ENCODE measurements around the gene FANCG.

The FANCG gene

DNA sequence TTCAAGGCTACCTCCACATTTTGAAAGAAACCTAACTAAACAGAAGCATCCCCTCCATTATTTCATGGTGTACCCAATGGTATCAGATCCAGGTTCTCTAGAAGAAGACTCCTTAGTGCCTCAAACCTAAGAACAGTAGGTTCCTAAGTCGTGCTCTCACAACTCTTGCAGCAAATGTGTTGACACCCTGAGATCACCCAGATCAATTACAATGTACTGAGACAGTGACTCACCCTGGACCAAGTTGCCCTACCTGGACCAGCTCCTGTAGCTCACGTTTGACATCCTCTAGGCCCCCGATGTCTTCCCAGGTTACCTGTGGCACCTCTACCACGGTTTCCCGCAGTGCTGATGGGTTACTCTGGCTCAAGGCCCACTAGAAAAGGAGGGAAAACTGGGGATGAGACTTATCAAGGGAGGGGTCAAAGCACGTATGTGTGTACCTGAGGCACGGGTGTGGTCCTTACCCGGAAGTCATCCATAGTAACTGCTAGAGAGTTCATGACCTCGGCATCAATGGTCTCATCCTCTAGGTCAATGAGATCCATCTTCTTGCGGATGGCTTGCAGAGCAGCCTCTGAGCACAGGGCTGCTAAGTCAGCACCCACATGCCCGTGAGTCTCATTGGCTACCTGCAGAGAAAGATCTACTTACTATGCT lies 19.1 kb downstream of the FANCG start:
- TF ChIP-seq ZBTB7A (IDR thresholded peaks at IDR 0.05; ENCODE audit: low read depth) (no peak), TCF12 (IDR thresholded peaks at IDR 0.05; ENCODE audit: low read depth) (no peak)

DNA sequence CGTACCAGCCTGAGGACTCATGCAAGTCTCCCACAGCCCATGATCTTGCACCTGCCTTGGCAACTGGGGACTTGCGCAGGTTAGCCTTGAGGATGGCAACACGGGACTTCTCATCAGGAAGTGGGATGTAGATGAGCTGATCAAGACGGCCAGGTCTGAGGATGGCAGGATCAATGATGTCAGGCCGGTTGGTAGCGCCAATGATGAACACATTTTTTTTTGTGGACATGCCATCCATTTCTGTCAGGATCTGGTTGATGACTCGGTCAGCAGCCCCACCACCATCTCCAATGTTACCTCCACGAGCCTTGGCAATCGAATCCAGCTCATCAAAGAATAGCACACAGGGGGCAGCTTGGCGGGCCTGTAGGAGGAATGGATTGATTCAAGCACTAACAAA lies 20.3 kb downstream of the FANCG start:
- TF ChIP-seq RAD21 (IDR thresholded peaks at IDR 0.05; ENCODE audit: low read depth), result no peak
- TF ChIP-seq TAF1 (IDR thresholded peaks at IDR 0.05; ENCODE audit: low read depth), result no peak
- TF ChIP-seq TCF12 (IDR thresholded peaks at IDR 0.05; ENCODE audit: low read depth), result no peak
- no peak for TF ChIP-seq TEAD4 (IDR thresholded peaks at IDR 0.05)
- no peak for TF ChIP-seq ZBTB7A (IDR thresholded peaks at IDR 0.05; ENCODE audit: low read depth)
- no peak for TF ChIP-seq USF1 (IDR thresholded peaks at IDR 0.05)
- TF ChIP-seq NFIC (IDR thresholded peaks at IDR 0.05), result no peak
- TF ChIP-seq REST (IDR thresholded peaks at IDR 0.05; ENCODE audit: low read depth), result no peak
- no peak for TF ChIP-seq EGR1 (IDR thresholded peaks at IDR 0.05)
- TF ChIP-seq FOXM1 (IDR thresholded peaks at IDR 0.05; ENCODE audit: borderline replicate concordance, low read depth), result no peak
- TF ChIP-seq, protein P1, sequence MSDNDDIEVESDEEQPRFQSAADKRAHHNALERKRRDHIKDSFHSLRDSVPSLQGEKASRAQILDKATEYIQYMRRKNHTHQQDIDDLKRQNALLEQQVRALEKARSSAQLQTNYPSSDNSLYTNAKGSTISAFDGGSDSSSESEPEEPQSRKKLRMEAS (IDR thresholded peaks at IDR 0.05), result no peak
- TF ChIP-seq EP300 (IDR thresholded peaks at IDR 0.05; ENCODE audit: borderline replicate concordance), result no peak

- TF ChIP-seq NFIC (IDR thresholded peaks at IDR 0.05) (no peak), EGR1 (IDR thresholded peaks at IDR 0.05) (no peak), RAD21 (IDR thresholded peaks at IDR 0.05; ENCODE audit: low read depth) (no peak), TEAD4 (IDR thresholded peaks at IDR 0.05) (no peak), TAF1 (IDR thresholded peaks at IDR 0.05; ENCODE audit: low read depth) (no peak), REST (IDR thresholded peaks at IDR 0.05; ENCODE audit: low read depth) (no peak), TCF12 (IDR thresholded peaks at IDR 0.05; ENCODE audit: low read depth) (no peak), CEBPB (IDR thresholded peaks at IDR 0.05) (no peak), FOXM1 (IDR thresholded peaks at IDR 0.05; ENCODE audit: borderline replicate concordance, low read depth) (no peak), ZBTB7A (IDR thresholded peaks at IDR 0.05; ENCODE audit: low read depth) (no peak)
- TF ChIP-seq, protein P1 (IDR thresholded peaks at IDR 0.05), result no peak
Measured at GRCh38 chr9:35057271-35057620, 22.5 kb downstream of the FANCG start.

DNA sequence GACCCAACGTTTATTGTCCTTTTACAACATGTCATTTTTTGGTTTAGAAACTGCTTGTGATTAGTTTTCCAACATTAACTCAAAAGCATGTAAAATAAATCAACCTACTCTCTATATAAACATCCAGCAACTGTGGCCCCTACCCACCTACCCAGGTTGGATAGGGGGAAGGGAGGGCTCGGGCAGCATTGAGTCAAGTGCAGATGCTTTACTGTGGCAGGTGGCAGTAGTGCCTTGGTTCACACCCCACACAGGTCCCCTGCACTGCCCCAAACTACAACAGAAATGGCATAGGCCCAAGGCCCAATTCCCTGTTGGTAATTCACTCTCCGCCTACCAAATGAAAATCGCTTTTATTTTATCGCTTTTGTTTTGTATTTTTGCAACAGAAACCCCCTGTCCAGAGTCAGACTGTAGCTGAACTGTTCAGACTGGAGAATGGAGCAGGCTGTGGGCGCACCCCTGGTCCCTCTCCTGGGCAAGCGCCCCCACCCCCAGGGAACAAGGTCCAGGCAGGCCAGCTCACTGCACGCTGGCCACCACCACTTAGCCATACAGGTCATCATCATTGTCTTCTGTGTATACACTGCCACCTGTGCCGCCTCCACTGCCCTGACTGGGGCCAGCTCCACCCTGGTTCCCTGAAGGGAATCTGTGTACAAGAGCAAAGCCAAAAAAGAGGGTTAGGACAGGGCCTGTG lies 23.0 kb downstream of the FANCG start:
- TF ChIP-seq TCF12 (IDR thresholded peaks at IDR 0.05; ENCODE audit: low read depth) (no peak), FOXM1 (IDR thresholded peaks at IDR 0.05; ENCODE audit: borderline replicate concordance, low read depth) (no peak), RAD21 (IDR thresholded peaks at IDR 0.05; ENCODE audit: low read depth) (no peak), CEBPB (IDR thresholded peaks at IDR 0.05) (no peak), TAF1 (IDR thresholded peaks at IDR 0.05; ENCODE audit: low read depth) (no peak), REST (IDR thresholded peaks at IDR 0.05; ENCODE audit: low read depth) (no peak), CREB1 (IDR thresholded peaks at IDR 0.05; ENCODE audit: low read depth) (no peak), EGR1 (IDR thresholded peaks at IDR 0.05) (no peak), EP300 (IDR thresholded peaks at IDR 0.05; ENCODE audit: borderline replicate concordance) (no peak), YY1 (IDR thresholded peaks at IDR 0.05; ENCODE audit: low read depth) (no peak), USF1 (IDR thresholded peaks at IDR 0.05) (no peak), TEAD4 (IDR thresholded peaks at IDR 0.05) (no peak), ZBTB7A (IDR thresholded peaks at IDR 0.05; ENCODE audit: low read depth) (no peak), NFIC (IDR thresholded peaks at IDR 0.05) (no peak)
- TF ChIP-seq, protein P1 (IDR thresholded peaks at IDR 0.05), result no peak
